ENCODE results near the gene CUX1.

- TF ChIP-seq CTCF (IDR thresholded peaks at IDR 0.05) (no peak), POLR2AphosphoS5 (IDR thresholded peaks at IDR 0.05) (no peak)
Measured at GRCh38 chr7:101952355-101953247, 135.2 kb downstream of the CUX1 start.

All from breast epithelium (tissue), 3 donors.